Hepatocyte (in vitro differentiated cells): ENCODE data around the gene POLG2.

Experiments
- EZH2 ChIP-seq: fragments of 200-600 bp; sonication (generic); IDR thresholded peaks from 2 replicates; pipeline ENCODE4 v1.6.1; 2016; ENCODE audit warnings: antibody characterized with exemption, mild to moderate bottlenecking, borderline replicate concordance
- EZH2phosphoT487 ChIP-seq: fragments of 200-600 bp; sonication (generic); IDR thresholded peaks from one replicate; pipeline ENCODE4 v1.6.1; 2018; ENCODE audit warnings: antibody characterized with exemption, mild to moderate bottlenecking, low read depth, moderate library complexity; ENCODE audit not compliant: unreplicated experiment, severe bottlenecking
- TF ChIP-seq, protein P1 (sequence below): fragments of 200-600 bp; sonication (generic); IDR thresholded peaks from 2 replicates; pipeline ENCODE4 v1.5.1; 2016; ENCODE audit warnings: antibody characterized with exemption, mild to moderate bottlenecking; ENCODE audit not compliant: poor library complexity

DNA sequence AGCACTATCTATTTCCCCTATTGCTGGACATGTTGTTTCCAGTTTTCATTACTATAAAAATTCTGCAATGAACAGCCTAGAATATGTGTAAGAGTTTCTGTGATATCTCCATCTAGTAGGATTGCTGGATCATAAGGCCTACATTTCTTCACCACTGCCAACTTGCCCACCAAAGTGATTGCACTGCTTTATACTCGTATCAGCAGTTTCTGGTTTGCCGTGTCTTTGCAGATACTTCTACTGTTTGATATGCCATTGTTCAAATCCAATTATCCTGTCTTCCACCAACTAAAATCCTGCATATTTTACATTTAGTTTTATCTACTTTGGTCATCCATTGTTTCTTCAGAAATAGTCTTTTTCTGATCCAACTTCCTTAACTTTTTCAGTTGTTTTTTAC lies 31.1 kb upstream of the POLG2 start:
- TF ChIP-seq EZH2, result no peak
- TF ChIP-seq, protein P1, sequence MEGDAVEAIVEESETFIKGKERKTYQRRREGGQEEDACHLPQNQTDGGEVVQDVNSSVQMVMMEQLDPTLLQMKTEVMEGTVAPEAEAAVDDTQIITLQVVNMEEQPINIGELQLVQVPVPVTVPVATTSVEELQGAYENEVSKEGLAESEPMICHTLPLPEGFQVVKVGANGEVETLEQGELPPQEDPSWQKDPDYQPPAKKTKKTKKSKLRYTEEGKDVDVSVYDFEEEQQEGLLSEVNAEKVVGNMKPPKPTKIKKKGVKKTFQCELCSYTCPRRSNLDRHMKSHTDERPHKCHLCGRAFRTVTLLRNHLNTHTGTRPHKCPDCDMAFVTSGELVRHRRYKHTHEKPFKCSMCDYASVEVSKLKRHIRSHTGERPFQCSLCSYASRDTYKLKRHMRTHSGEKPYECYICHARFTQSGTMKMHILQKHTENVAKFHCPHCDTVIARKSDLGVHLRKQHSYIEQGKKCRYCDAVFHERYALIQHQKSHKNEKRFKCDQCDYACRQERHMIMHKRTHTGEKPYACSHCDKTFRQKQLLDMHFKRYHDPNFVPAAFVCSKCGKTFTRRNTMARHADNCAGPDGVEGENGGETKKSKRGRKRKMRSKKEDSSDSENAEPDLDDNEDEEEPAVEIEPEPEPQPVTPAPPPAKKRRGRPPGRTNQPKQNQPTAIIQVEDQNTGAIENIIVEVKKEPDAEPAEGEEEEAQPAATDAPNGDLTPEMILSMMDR, result no peak
- TF ChIP-seq EZH2phosphoT487, result no peak
